ENCODE results near the gene CUX1. TPM values are rescaled to one million over a fixed set of nuclear protein-coding genes. Genes with fewer than 3 reads are reported as not detected.
A peak's percentile ranks its signal among the peaks of the same experiment; 100 is the strongest.
"Not testable (repeated sequence)": the region's sequence is repeated elsewhere in the genome, so short reads cannot be mapped to it uniquely, and the experiment has no call there.

The CUX1 gene
- polyA plus RNA-seq, 4 donors, result 29.2 to 77.5 (median 32.3) TPM

DNA sequence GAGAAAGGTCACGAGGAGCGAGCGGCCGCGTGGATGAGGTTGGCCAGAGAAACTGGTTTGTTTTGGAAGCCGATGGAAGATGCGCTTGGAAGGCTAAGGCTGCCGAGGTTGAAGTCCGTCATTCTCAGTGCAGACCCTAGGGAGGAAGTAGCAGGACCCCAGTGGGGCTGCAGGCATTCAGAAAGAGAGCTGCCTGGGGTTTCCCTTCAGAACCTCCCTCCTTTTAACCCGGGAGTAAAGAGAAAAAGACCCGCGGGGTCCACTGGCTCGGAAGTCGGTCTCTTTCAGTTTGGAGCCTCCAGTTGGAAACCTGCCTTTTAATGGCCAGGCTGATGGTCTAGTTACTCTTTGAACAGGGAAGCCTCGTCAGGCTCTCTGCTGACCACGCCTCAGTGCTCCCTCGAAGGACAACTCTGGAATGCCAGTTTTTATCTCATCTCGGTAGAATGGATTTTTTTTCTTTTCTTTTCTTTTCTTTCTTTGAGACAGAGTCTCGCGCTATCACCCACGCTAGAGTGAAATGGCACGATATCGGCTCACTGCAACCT lies 188.6 kb downstream of the CUX1 start:
- WGBS, 3 donors, result 93 to 94% (median 93%) methylated on average over 23 of the region's 23 CpGs
- peaks cover 0 to 53% (median 0%) of the 10 kb centered on the region in 3 donors for H3K36me3 ChIP-seq (ENCODE audit: control insufficient read depth in 3 of 3, insufficient read depth in 2 of 3, low read depth in 1 of 3, low read length in 3 of 3)
- H3K9me3 ChIP-seq (ENCODE audit: control insufficient read depth in 2 of 2, insufficient read depth in 1 of 2, low read depth in 1 of 2, low read length in 1 of 2), result no peaks in the 10 kb centered on the region
- FAIRE-seq, result no peak
- no peak for DNase-seq
- no peak overlapping the region for H3K4me3 ChIP-seq (ENCODE audit: low read depth in 1 of 3, low read length in 3 of 3)
- H3K27me3 ChIP-seq (ENCODE audit: control insufficient read depth in 3 of 3, insufficient read depth in 3 of 3, low read length in 3 of 3), result no peaks in the 10 kb centered on the region
- H3K4me1 ChIP-seq (ENCODE audit: control insufficient read depth in 3 of 3, insufficient read depth in 2 of 3, low read depth in 1 of 3, low read length in 2 of 3), result peaks cover 0 to 2% (median 0%) of the 10 kb centered on the region in 3 donors
- H3K27ac ChIP-seq (ENCODE audit: low read depth in 1 of 3, low read length in 2 of 3), result no peak overlapping the region

DNA sequence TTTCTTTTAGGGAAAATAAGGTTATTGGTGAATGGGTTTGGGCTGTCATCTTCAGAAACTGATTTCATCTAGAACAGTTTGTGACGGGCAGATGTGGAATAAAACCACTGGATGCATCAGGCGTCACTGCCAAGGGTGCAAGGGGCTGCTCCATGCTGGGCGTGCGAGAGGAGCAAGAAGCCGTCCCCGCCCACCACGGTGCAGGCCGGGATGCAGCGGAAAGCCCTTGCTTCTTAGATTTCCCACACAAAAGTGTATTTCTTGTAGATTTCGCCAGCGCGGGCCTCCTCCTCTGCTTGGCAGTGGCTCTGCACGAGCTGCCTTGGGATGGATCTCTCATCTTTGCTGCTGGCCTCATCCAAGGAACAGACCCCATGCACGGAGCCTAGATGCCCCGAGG lies 189.3 kb downstream of the CUX1 start:
- FAIRE-seq (no peak), DNase-seq (no peak)
- peaks cover 0 to 53% (median 0%) of the 10 kb centered on the region in 3 donors for H3K36me3 ChIP-seq (ENCODE audit: control insufficient read depth in 3 of 3, insufficient read depth in 2 of 3, low read depth in 1 of 3, low read length in 3 of 3)
- H3K4me1 ChIP-seq (ENCODE audit: control insufficient read depth in 3 of 3, insufficient read depth in 2 of 3, low read depth in 1 of 3, low read length in 2 of 3), result peaks cover 0 to 2% (median 0%) of the 10 kb centered on the region in 3 donors
- H3K9me3 ChIP-seq (ENCODE audit: control insufficient read depth in 2 of 2, insufficient read depth in 1 of 2, low read depth in 1 of 2, low read length in 1 of 2), result no peaks in the 10 kb centered on the region
- H3K27me3 ChIP-seq (ENCODE audit: control insufficient read depth in 3 of 3, insufficient read depth in 3 of 3, low read length in 3 of 3), result no peaks in the 10 kb centered on the region
- 96 to 97% (median 96%) methylated on average over 15 of the region's 15 CpGs for WGBS, 3 donors
- H3K27ac ChIP-seq (ENCODE audit: low read depth in 1 of 3, low read length in 2 of 3), result no peak overlapping the region
- H3K4me3 ChIP-seq (ENCODE audit: low read depth in 1 of 3, low read length in 3 of 3), result no peak overlapping the region

DNA sequence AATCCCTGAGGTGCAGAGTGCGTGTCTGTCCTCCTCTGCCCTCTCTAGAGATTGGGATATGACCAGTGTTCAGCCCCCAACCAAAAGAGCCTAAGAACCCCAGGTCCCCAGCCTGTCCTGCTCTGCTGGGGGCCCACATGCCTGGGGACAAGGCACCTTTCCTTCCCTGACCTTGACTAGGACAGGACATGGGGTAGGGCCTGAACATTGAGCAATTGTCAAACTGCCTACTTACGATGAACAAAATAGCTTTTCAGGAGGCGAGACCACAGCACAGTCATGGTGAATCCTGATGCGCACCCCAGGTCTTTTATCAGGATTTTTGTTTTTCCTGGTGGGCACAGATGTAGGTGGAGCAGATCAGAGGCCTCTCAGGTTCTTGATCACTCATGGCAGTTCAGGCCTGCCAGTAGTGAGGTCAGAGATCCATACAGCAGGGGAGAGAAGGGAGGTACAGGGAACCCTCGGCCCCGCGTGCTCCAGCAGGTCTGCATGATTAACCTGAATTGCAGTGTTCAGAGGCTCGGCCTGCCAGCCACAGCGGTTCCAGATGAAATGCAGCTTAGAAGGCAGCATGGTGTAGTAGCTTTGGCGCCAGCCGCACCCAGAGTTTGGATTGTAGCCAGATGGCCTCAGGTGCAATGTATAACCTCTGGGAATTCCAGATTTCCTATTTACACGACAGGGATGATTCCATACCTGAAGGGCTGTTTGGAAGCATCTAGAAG lies 191.3 kb downstream of the CUX1 start:
- 38 to 73% (median 44%) methylated on average over 12 of the region's 12 CpGs for WGBS, 3 donors
- Histone ChIP-seq H3K4me3 (ENCODE audit: low read depth in 1 of 3, low read length in 3 of 3) (no peak overlapping the region), H3K36me3 (ENCODE audit: control insufficient read depth in 3 of 3, insufficient read depth in 2 of 3, low read depth in 1 of 3, low read length in 3 of 3) (peaks cover 0 to 46% (median 0%) of the 10 kb centered on the region in 3 donors), H3K4me1 (ENCODE audit: control insufficient read depth in 3 of 3, insufficient read depth in 2 of 3, low read depth in 1 of 3, low read length in 2 of 3) (peaks cover 0 to 2% (median 0%) of the 10 kb centered on the region in 3 donors), H3K27me3 (ENCODE audit: control insufficient read depth in 3 of 3, insufficient read depth in 3 of 3, low read length in 3 of 3) (no peaks in the 10 kb centered on the region), H3K9me3 (ENCODE audit: control insufficient read depth in 2 of 2, insufficient read depth in 1 of 2, low read depth in 1 of 2, low read length in 1 of 2) (no peaks in the 10 kb centered on the region), H3K27ac (ENCODE audit: low read depth in 1 of 3, low read length in 2 of 3) (peak overlapping the region in 1 of 3 donors; percentile 7)
- FAIRE-seq (no peak), DNase-seq (peak; percentile 36 to 83)

DNA sequence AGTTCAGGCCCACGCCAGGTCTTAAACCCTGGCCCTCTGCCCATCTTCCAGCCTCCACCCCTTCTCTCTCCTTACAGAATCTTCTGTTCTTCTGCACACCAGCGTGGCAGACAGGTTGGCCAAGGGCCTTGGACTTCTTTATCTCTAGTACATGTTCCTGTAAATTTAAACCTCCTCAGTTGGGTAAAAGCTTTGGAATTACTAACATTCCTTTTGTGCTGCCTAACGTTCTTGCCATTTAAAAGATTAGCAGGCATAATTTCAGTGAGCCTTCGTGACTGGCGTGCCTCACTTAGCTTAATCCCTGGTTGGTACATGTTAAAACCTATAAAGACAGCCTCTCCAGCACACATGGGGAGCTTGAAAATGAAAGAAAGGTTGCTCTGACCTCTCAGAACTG lies 192.2 kb downstream of the CUX1 start:
- peaks cover 2 to 46% (median 4%) of the 10 kb centered on the region in 3 donors for H3K36me3 ChIP-seq (ENCODE audit: control insufficient read depth in 3 of 3, insufficient read depth in 2 of 3, low read depth in 1 of 3, low read length in 3 of 3)
- no peaks in the 10 kb centered on the region for H3K9me3 ChIP-seq (ENCODE audit: control insufficient read depth in 2 of 2, insufficient read depth in 1 of 2, low read depth in 1 of 2, low read length in 1 of 2)
- FAIRE-seq (no peak), DNase-seq (no peak)
- 72 to 84% (median 80%) methylated on average over 5 of the region's 5 CpGs for WGBS, 3 donors
- H3K27ac ChIP-seq (ENCODE audit: low read depth in 1 of 3, low read length in 2 of 3), result no peak overlapping the region
- peaks cover 0 to 2% (median 0%) of the 10 kb centered on the region in 3 donors for H3K4me1 ChIP-seq (ENCODE audit: control insufficient read depth in 3 of 3, insufficient read depth in 2 of 3, low read depth in 1 of 3, low read length in 2 of 3)
- H3K27me3 ChIP-seq (ENCODE audit: control insufficient read depth in 3 of 3, insufficient read depth in 3 of 3, low read length in 3 of 3), result no peaks in the 10 kb centered on the region
- H3K4me3 ChIP-seq (ENCODE audit: low read depth in 1 of 3, low read length in 3 of 3), result no peak overlapping the region

DNA sequence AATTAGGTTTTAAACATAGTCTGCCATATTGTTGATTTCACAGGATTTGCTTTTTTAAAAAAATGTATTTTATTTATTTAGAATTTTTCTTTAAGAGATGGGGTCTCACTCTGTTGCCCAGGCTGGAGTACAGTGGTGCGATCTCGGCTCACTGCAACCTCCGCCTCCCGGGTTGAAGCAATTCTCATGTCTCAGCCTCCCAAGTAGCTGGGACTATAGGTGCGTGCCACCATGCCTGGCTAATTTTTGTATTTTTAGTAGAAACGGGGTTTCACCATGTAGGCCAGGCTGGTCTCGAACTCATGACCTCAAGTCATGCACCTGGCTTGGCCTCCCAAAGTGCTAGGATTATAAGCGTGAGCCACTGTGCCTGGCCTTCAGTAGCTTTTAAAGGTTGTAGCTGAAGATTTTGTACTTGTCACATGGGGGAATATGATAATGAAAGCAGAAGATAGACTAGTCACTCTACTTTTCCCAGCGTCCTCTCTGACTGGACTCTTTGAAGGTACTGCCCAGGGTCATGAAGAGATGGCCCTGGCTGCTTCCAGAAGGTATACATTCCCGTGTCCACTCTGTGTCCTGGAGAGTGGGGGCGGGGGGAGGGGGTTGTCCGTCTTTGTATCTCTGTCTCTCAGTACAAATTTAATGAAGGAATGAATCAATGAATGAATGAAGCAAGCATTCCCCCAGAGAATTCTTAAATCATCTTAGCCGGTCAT lies 194.8 kb downstream of the CUX1 start:
- FAIRE-seq, result not testable (repeated sequence)

DNA sequence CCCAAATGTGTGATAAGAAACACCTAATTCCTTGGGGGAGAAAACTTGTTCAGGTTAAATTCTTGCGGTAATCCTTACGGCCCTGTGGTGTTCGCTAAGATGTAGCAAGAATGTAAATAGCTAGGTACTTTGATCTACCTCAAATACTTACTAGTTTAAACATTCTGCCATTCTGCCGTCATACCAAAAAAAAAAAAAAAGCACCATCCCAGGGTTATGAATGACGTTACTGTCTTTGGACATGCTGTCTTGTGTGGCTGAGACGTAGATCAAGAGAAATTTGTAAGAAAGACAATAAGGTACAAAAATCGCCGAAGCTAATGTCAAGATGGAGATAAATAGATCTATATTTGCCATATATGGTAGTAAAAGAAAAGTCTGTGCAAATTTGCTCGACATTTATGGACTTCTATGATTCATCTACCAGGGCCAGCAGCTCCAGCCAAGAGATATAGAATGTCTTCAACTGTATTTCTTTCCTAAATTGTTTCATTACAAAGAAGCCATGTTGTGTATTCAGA lies 195.6 kb downstream of the CUX1 start:
- Histone ChIP-seq H3K4me3 (ENCODE audit: low read depth in 1 of 3, low read length in 3 of 3) (no peak overlapping the region), H3K27ac (ENCODE audit: low read depth in 1 of 3, low read length in 2 of 3) (no peak overlapping the region), H3K27me3 (ENCODE audit: control insufficient read depth in 3 of 3, insufficient read depth in 3 of 3, low read length in 3 of 3) (no peaks in the 10 kb centered on the region), H3K36me3 (ENCODE audit: control insufficient read depth in 3 of 3, insufficient read depth in 2 of 3, low read depth in 1 of 3, low read length in 3 of 3) (peaks cover 2 to 34% (median 4%) of the 10 kb centered on the region in 3 donors), H3K9me3 (ENCODE audit: control insufficient read depth in 2 of 2, insufficient read depth in 1 of 2, low read depth in 1 of 2, low read length in 1 of 2) (no peaks in the 10 kb centered on the region), H3K4me1 (ENCODE audit: control insufficient read depth in 3 of 3, insufficient read depth in 2 of 3, low read depth in 1 of 3, low read length in 2 of 3) (peaks cover 0 to 2% (median 0%) of the 10 kb centered on the region in 3 donors)
- DNase-seq (peak in 1 of 2 donors; percentile 11), FAIRE-seq (no peak)
- whole genome bisulfite sequencing, 3 donors, result 66 to 79% (median 75%) methylated on average over 9 of the region's 9 CpGs

More for the DNA sequence above, 194.8 kb downstream of the CUX1 start:
- not testable (repeated sequence) for DNase-seq; H3K9me3 ChIP-seq (ENCODE audit: control insufficient read depth in 2 of 2, insufficient read depth in 1 of 2, low read depth in 1 of 2, low read length in 1 of 2); H3K27ac ChIP-seq (ENCODE audit: low read depth in 1 of 3, low read length in 2 of 3); H3K4me1 ChIP-seq (ENCODE audit: control insufficient read depth in 3 of 3, insufficient read depth in 2 of 3, low read depth in 1 of 3, low read length in 2 of 3); H3K4me3 ChIP-seq (ENCODE audit: low read depth in 1 of 3, low read length in 3 of 3); H3K27me3 ChIP-seq (ENCODE audit: control insufficient read depth in 3 of 3, insufficient read depth in 3 of 3, low read length in 3 of 3)
- peaks cover 2 to 36% (median 4%) of the 10 kb centered on the region in 3 donors for H3K36me3 ChIP-seq (ENCODE audit: control insufficient read depth in 3 of 3, insufficient read depth in 2 of 3, low read depth in 1 of 3, low read length in 3 of 3)
- WGBS, 3 donors, result 92 to 95% (median 92%) methylated on average over 13 of the region's 13 CpGs

DNA sequence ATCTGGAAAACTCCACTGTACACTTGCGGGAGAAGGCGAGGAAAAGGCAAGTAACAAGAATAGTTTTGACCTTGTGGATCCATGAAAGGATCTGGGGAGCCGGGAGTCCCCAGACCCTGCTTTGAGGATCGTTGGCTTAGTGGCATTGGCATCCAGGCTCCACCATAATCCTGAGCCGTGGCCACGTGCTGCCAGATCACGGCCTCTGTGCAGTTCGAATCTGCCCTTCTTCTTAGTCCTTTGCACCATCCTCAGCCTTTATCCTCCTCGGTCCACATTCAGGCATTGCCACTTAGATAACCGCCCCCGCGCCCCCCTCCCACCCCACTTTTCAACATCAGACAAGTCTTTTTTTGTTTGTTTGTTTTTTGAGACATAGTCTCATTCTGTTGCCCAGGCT lies 201.4 kb downstream of the CUX1 start:
- FAIRE-seq, result no peak
- 85 to 93% (median 92%) methylated on average over 12 of the region's 12 CpGs for WGBS, 3 donors

DNA sequence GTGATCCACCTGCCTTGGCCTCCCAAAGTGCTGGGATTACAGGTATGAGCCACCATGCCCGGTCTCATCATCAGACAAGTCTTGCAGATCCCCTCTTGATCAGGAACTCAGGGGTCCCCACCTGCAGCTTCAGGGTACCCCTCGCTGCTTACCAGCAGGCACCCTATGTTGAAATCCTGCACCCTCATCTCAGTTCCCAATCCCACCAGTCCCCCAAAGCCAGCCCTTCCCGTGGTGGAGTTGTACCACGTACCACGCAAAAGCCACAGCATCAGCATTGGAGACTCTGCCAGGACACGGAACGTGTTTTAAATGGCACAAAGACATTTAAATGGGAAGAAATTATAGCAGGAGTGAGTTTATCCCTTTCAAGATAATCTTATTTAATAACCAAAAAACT lies 202.0 kb downstream of the CUX1 start:
- H3K27me3 ChIP-seq (ENCODE audit: control insufficient read depth in 3 of 3, insufficient read depth in 3 of 3, low read length in 3 of 3), result no peaks in the 10 kb centered on the region
- H3K27ac ChIP-seq (ENCODE audit: low read depth in 1 of 3, low read length in 2 of 3), result no peak overlapping the region
- H3K4me1 ChIP-seq (ENCODE audit: control insufficient read depth in 3 of 3, insufficient read depth in 2 of 3, low read depth in 1 of 3, low read length in 2 of 3), result peaks cover 0 to 4% (median 0%) of the 10 kb centered on the region in 3 donors
- peaks cover 0 to 33% (median under 1%) of the 10 kb centered on the region in 3 donors for H3K36me3 ChIP-seq (ENCODE audit: control insufficient read depth in 3 of 3, insufficient read depth in 2 of 3, low read depth in 1 of 3, low read length in 3 of 3)
- no peaks in the 10 kb centered on the region for H3K9me3 ChIP-seq (ENCODE audit: control insufficient read depth in 2 of 2, insufficient read depth in 1 of 2, low read depth in 1 of 2, low read length in 1 of 2)
- no peak overlapping the region for H3K4me3 ChIP-seq (ENCODE audit: low read depth in 1 of 3, low read length in 3 of 3)
- FAIRE-seq (no peak), DNase-seq (no peak)
- WGBS, 3 donors, result 95 to 98% (median 96%) methylated on average over 7 of the region's 7 CpGs

More for the DNA sequence above, 201.4 kb downstream of the CUX1 start:
- H3K27me3 ChIP-seq (ENCODE audit: control insufficient read depth in 3 of 3, insufficient read depth in 3 of 3, low read length in 3 of 3), result no peaks in the 10 kb centered on the region
- DNase-seq, result no peak
- peaks cover 2 to 39% (median 4%) of the 10 kb centered on the region in 3 donors for H3K36me3 ChIP-seq (ENCODE audit: control insufficient read depth in 3 of 3, insufficient read depth in 2 of 3, low read depth in 1 of 3, low read length in 3 of 3)
- H3K4me3 ChIP-seq (ENCODE audit: low read depth in 1 of 3, low read length in 3 of 3), result no peak overlapping the region
- no peaks in the 10 kb centered on the region for H3K4me1 ChIP-seq (ENCODE audit: control insufficient read depth in 3 of 3, insufficient read depth in 2 of 3, low read depth in 1 of 3, low read length in 2 of 3)
- no peak overlapping the region for H3K27ac ChIP-seq (ENCODE audit: low read depth in 1 of 3, low read length in 2 of 3)
- no peaks in the 10 kb centered on the region for H3K9me3 ChIP-seq (ENCODE audit: control insufficient read depth in 2 of 2, insufficient read depth in 1 of 2, low read depth in 1 of 2, low read length in 1 of 2)

Data from small intestine (tissue), 7 donors.